Measurements from ENCODE around the gene WTIP.

DNA sequence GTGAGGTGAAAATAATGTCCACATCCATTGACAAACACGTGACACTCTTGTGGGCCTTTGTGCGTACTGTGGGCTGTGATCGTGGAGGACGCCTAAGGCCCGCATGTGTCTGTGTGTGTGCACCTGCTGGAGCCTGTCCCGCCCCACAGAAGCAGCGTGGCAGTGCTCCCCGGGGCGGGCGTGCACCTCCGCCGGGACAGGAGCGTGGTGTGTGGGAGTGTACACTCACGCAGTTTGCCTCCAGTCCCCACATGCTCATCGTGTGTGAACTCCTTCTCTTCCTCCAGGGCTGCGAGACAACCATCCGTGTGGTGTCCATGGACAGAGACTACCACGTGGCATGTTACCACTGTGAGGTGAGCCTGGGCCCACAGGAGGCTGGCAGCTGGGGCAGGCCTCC, 13.9 kb downstream of the WTIP start:
- TF ChIP-seq POLR2AphosphoS5 (IDR thresholded peaks at IDR 0.05) (no peak), POLR2A (IDR thresholded peaks at IDR 0.05) (no peak)
- TF ChIP-seq, protein P1, sequence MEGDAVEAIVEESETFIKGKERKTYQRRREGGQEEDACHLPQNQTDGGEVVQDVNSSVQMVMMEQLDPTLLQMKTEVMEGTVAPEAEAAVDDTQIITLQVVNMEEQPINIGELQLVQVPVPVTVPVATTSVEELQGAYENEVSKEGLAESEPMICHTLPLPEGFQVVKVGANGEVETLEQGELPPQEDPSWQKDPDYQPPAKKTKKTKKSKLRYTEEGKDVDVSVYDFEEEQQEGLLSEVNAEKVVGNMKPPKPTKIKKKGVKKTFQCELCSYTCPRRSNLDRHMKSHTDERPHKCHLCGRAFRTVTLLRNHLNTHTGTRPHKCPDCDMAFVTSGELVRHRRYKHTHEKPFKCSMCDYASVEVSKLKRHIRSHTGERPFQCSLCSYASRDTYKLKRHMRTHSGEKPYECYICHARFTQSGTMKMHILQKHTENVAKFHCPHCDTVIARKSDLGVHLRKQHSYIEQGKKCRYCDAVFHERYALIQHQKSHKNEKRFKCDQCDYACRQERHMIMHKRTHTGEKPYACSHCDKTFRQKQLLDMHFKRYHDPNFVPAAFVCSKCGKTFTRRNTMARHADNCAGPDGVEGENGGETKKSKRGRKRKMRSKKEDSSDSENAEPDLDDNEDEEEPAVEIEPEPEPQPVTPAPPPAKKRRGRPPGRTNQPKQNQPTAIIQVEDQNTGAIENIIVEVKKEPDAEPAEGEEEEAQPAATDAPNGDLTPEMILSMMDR (IDR thresholded peaks at IDR 0.05) = no peak
